GM06990 (cell line): ENCODE measurements around the gene MRAP.

Experiments used
- DNase-seq: peaks from one replicate; pipeline ENCODE4 v3.0.0-alpha.2; 2011; ENCODE audit not compliant: insufficient read length; ENCODE audit errors: extremely low read depth
- H3K27me3 ChIP-seq: replicated peaks from 2 replicates; pipeline ENCODE4 v1.6.0; 2011; ENCODE audit warnings: low read length; ENCODE audit not compliant: control insufficient read depth, insufficient read depth
- H3K36me3 ChIP-seq: 2 replicates; pipeline ENCODE4 v1.5.1; 2011; ENCODE audit warnings: low read length; ENCODE audit not compliant: control insufficient read depth, insufficient read depth
- H3K4me3 ChIP-seq: replicated peaks from 2 replicates; pipeline ENCODE4 v1.5.1; 2011; ENCODE audit warnings: low read depth, mild to moderate bottlenecking, control low read depth, low read length
- CTCF ChIP-seq: IDR thresholded peaks from 2 replicates; pipeline ENCODE4 v1.5.1; 2011; ENCODE audit warnings: low read length, control low read depth, mild to moderate bottlenecking, inconsistent platforms; ENCODE audit not compliant: insufficient read depth, poor library complexity, severe bottlenecking

MRAP gene

GRCh38 chr21:32312326-32312725, 13.7 kb downstream of the MRAP start:
- peaks cover 29% of the 10 kb centered on the region for H3K36me3 ChIP-seq
- H3K27me3 ChIP-seq, result no peaks in the 10 kb centered on the region
- no peak overlapping the region for H3K4me3 ChIP-seq
- TF ChIP-seq CTCF, result no peak
- DNase-seq, result no peak

- Histone ChIP-seq H3K36me3 (peaks cover 36% of the 10 kb centered on the region), H3K4me3 (no peak overlapping the region), H3K27me3 (no peaks in the 10 kb centered on the region)
- TF ChIP-seq CTCF, result no peak
- DNase-seq, result no peak
Observed at GRCh38 chr21:32312976-32313375, 14.3 kb downstream of the MRAP start.

- DNase-seq, result no peak
- Histone ChIP-seq H3K36me3 (peaks cover 45% of the 10 kb centered on the region), H3K27me3 (no peaks in the 10 kb centered on the region), H3K4me3 (no peak overlapping the region)
- TF ChIP-seq CTCF, result no peak
Observed at GRCh38 chr21:32314806-32315205, 16.2 kb downstream of the MRAP start.

GRCh38 chr21:32315511-32316281, 17.0 kb downstream of the MRAP start:
- TF ChIP-seq CTCF, result no peak
- DNase-seq, result no peak
- peaks cover 54% of the 10 kb centered on the region for H3K36me3 ChIP-seq
- H3K4me3 ChIP-seq, result no peak overlapping the region
- H3K27me3 ChIP-seq, result no peaks in the 10 kb centered on the region

- Histone ChIP-seq H3K36me3 (peaks cover 57% of the 10 kb centered on the region), H3K27me3 (no peaks in the 10 kb centered on the region), H3K4me3 (no peak overlapping the region)
- DNase-seq, result no peak
- TF ChIP-seq CTCF, result no peak
Observed at GRCh38 chr21:32316361-32317215, 17.9 kb downstream of the MRAP start.
